GM15510 (cell line): ENCODE measurements around the gene ZFTA.

ENCODE experiments used
- POLR2A ChIP-seq: IDR thresholded peaks from 3 replicates; pipeline ENCODE4 v1.6.1; 2011; ENCODE audit warnings: borderline replicate concordance; ENCODE audit not compliant: insufficient read length; ENCODE audit errors: extremely low read depth

The ZFTA gene

GRCh38 chr11:63768237-63769041 is at the start of gene ZFTA:
ZFTA (minus strand) TSS chr11:63768775; CDS start chr11:63768622, 153 bp downstream.
- TF ChIP-seq POLR2A: no peak

- TF ChIP-seq POLR2A: no peak
Measured at GRCh38 chr11:63817758-63818498, 49.4 kb upstream of the ZFTA start.

GRCh38 chr11:63816732-63817131 is 48.2 kb upstream of the ZFTA start:
- no peak for TF ChIP-seq POLR2A

- no peak for TF ChIP-seq POLR2A
Measured at GRCh38 chr11:63816166-63816565, 47.6 kb upstream of the ZFTA start.

- TF ChIP-seq POLR2A: no peak
Measured at GRCh38 chr11:63814383-63814736, 45.8 kb upstream of the ZFTA start.

GRCh38 chr11:63813563-63814382 is 45.2 kb upstream of the ZFTA start:
- no peak for TF ChIP-seq POLR2A

- TF ChIP-seq POLR2A: peak; percentile 90
Measured at GRCh38 chr11:63813035-63813562, 44.5 kb upstream of the ZFTA start, which contains the start of gene SPINDOC. SPINDOC (plus strand) TSS chr11:63813456; CDS start chr11:63813687, 231 bp downstream.

- no peak for TF ChIP-seq POLR2A
Measured at GRCh38 chr11:63811522-63811921, 42.9 kb upstream of the ZFTA start.

- TF ChIP-seq POLR2A: no peak
Measured at GRCh38 chr11:63805844-63806415, 37.4 kb upstream of the ZFTA start.

- no peak for TF ChIP-seq POLR2A
Measured at GRCh38 chr11:63804259-63804658, 35.7 kb upstream of the ZFTA start.

- no peak for TF ChIP-seq POLR2A
Measured at GRCh38 chr11:63802637-63803414, 34.3 kb upstream of the ZFTA start.

- no peak for TF ChIP-seq POLR2A
Measured at GRCh38 chr11:63800921-63801320, 32.3 kb upstream of the ZFTA start.

- no peak for TF ChIP-seq POLR2A
Measured at GRCh38 chr11:63795066-63795465, 26.5 kb upstream of the ZFTA start.

- TF ChIP-seq POLR2A: no peak
Measured at GRCh38 chr11:63793161-63793560, 24.6 kb upstream of the ZFTA start.

- no peak for TF ChIP-seq POLR2A
Measured at GRCh38 chr11:63791495-63792167, 23.1 kb upstream of the ZFTA start.
